ENCODE measurements around the gene TPX2. TPM values are rescaled to one million over a fixed set of nuclear protein-coding genes. Genes with fewer than 3 reads are reported as not detected.
A peak's percentile ranks its signal among the peaks of the same experiment; 100 is the strongest.

Gene TPX2
- total RNA-seq, 1 donor from 2014 or later, result 8.4 TPM

DNA sequence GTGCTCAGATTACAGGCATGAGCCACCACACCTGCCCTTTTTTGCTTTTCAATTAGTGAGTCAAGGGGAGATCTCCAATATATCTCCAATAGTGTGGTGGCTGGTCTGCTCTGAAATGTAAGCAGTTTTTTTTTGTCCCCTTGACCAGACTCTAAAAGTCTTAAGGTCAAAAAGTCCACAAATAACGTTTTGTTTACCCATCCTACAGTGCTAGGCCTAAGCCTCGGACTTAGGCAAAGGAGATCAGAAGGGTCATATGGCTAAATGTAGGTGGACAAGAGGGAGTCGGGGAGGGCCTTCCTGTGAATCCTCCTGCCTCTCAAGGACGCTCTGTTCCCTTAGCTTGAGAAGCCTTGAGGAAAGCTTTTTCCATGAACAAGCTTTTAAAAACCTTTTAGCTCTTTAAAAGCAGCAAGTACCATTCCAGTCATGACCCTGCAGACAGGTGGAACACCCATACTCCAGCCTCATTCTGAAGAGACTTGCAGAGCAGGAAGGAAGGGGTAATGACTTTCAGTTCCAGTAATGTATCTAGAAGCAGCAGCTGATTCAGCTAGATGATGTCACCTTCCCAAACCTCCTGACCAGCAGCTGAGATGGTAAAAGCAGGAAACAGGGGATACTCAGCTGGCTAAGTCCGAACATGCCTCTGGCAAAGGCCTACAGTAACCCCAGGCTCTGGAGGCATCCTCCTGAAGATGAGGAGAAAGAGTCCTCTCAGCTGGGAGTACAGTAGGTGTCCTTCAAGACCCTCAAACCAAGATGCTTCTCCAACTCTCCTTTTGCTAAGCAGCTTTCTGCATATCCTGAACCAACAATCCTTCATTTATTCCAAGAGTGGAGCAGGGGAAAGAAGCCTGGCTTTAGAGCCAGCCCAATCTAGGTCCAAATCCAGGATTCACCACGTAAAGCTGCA is 40.0 kb upstream of the TPX2 start:
- Histone ChIP-seq H3K27me3 (ENCODE audit: control insufficient read depth in 3 of 3, insufficient read depth in 3 of 3, low read length in 3 of 3) (no peaks in the 10 kb centered on the region), H3K9me3 (ENCODE audit: control insufficient read depth in 3 of 3, low read length in 3 of 3) (no peaks in the 10 kb centered on the region), H3K4me1 (ENCODE audit: control insufficient read depth in 3 of 3, insufficient read depth in 3 of 3, low read length in 3 of 3) (peaks cover 44 to 61% (median 57%) of the 10 kb centered on the region in 3 donors), H3K36me3 (ENCODE audit: control insufficient read depth in 3 of 3, insufficient read depth in 3 of 3, low read length in 3 of 3) (no peaks in the 10 kb centered on the region), H3K27ac (ENCODE audit: low read depth, low read length) (peak overlapping the region; percentile 92), H3K4me3 (ENCODE audit: low read length in 3 of 3) (peak overlapping the region in 2 of 3 donors; percentile 29 to 31), H3K9ac (ENCODE audit: low read depth in 1 of 3, low read length in 3 of 3) (peak overlapping the region; percentile 29 to 66 (median 63))

DNA sequence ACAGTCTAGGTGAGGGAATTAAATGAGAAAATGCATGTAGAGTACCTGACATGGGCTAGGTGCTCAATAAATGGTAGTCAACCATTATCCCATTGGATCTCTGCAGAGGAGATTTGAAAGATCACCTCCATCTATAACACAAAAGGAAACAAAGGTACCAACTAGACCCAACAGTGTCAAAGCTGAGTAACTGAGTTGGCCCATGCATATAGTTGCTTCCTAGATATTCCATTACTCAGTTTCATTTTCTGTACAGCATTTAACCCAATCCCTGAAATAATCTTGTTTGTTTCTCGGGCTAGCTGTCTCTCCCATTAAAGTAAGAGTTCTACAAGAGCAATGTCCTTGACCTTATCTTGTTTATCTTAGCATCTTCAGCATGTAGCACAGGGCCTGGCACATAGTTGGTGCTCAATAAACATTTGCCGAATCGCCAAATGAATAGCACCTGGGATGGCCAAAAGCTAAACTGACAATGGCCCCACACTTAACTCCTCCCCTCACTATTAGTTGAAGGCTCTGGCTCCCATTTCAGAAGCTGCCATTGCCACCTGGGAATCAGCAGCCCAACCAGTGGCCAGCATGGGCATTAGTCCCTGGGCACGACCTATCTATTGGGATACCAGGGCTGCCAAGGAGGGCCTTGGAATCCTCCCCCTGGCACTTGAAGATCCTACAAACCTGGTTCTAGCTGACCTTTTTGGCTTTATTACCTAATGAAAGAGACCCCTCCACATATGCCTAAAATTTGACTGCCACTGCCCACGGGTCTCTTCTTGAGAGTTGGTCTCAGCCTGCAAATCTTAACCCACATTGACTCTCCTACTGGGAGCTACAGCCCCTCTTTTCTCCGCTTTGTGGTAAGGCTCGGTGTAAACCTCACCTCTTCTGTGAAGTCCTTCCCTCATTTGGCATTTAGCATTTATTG is 39.0 kb upstream of the TPX2 start:
- Histone ChIP-seq H3K9me3 (ENCODE audit: control insufficient read depth in 3 of 3, low read length in 3 of 3) (no peaks in the 10 kb centered on the region), H3K4me1 (ENCODE audit: control insufficient read depth in 3 of 3, insufficient read depth in 3 of 3, low read length in 3 of 3) (peaks cover 38 to 59% (median 47%) of the 10 kb centered on the region in 3 donors), H3K27ac (ENCODE audit: low read depth, low read length) (peak overlapping the region; percentile 92), H3K9ac (ENCODE audit: low read depth in 1 of 3, low read length in 3 of 3) (peak overlapping the region in 1 of 3 donors; percentile 66), H3K4me3 (ENCODE audit: low read length in 3 of 3) (peak overlapping the region in 1 of 3 donors; percentile 29), H3K36me3 (ENCODE audit: control insufficient read depth in 3 of 3, insufficient read depth in 3 of 3, low read length in 3 of 3) (no peaks in the 10 kb centered on the region), H3K27me3 (ENCODE audit: control insufficient read depth in 3 of 3, insufficient read depth in 3 of 3, low read length in 3 of 3) (no peaks in the 10 kb centered on the region)

DNA sequence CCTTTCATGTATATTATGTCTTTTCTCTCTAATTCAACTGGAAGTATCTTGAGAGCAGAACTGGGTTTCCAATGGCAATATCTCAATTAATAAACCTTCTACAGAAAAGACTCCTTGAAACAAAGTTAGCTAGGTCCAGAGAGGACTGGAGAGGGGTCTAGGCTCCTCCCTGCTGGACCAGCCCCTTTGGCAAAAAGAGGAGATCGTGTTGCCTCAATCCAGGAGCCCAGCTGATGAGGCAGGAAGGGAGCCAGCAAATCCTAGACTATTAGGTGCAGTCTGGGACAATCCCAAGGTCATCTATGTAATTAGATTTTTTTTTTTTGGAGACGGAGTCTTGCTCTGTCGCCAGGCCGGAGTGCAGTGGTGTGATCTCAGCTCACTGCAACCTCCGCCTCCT is 38.3 kb upstream of the TPX2 start:
- Histone ChIP-seq H3K27ac (ENCODE audit: low read depth, low read length) (peak overlapping the region; percentile 92), H3K27me3 (ENCODE audit: control insufficient read depth in 3 of 3, insufficient read depth in 3 of 3, low read length in 3 of 3) (no peaks in the 10 kb centered on the region), H3K9me3 (ENCODE audit: control insufficient read depth in 3 of 3, low read length in 3 of 3) (no peaks in the 10 kb centered on the region), H3K4me1 (ENCODE audit: control insufficient read depth in 3 of 3, insufficient read depth in 3 of 3, low read length in 3 of 3) (peaks cover 38 to 56% (median 46%) of the 10 kb centered on the region in 3 donors), H3K36me3 (ENCODE audit: control insufficient read depth in 3 of 3, insufficient read depth in 3 of 3, low read length in 3 of 3) (peaks cover 0 to 2% (median 2%) of the 10 kb centered on the region in 3 donors), H3K9ac (ENCODE audit: low read depth in 1 of 3, low read length in 3 of 3) (no peak overlapping the region), H3K4me3 (ENCODE audit: low read length in 3 of 3) (no peak overlapping the region)

DNA sequence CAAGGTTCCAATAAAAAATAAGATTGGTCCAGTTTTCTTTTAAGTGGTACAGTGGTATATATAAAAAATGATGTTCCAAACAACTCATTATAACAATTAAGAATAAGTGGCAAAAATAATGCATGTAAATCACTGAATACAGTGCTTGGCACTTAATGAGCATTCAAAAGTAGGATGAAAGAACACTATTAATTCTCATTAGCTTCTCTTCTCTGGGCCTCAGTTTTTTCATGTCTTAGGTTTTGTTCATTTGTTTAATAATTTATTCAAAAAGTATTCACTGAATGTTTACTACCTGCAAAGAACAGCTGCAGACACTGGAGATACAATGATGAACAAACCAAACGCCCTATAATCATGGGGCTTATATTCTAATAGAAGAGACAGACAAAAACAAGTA is 37.5 kb upstream of the TPX2 start:
- Histone ChIP-seq H3K27ac (ENCODE audit: low read depth, low read length) (peak overlapping the region; percentile 92), H3K36me3 (ENCODE audit: control insufficient read depth in 3 of 3, insufficient read depth in 3 of 3, low read length in 3 of 3) (peaks cover 0 to 7% (median 6%) of the 10 kb centered on the region in 3 donors), H3K4me3 (ENCODE audit: low read length in 3 of 3) (no peak overlapping the region), H3K4me1 (ENCODE audit: control insufficient read depth in 3 of 3, insufficient read depth in 3 of 3, low read length in 3 of 3) (peaks cover 41 to 53% (median 48%) of the 10 kb centered on the region in 3 donors), H3K27me3 (ENCODE audit: control insufficient read depth in 3 of 3, insufficient read depth in 3 of 3, low read length in 3 of 3) (no peaks in the 10 kb centered on the region), H3K9ac (ENCODE audit: low read depth in 1 of 3, low read length in 3 of 3) (no peak overlapping the region), H3K9me3 (ENCODE audit: control insufficient read depth in 3 of 3, low read length in 3 of 3) (no peaks in the 10 kb centered on the region)

DNA sequence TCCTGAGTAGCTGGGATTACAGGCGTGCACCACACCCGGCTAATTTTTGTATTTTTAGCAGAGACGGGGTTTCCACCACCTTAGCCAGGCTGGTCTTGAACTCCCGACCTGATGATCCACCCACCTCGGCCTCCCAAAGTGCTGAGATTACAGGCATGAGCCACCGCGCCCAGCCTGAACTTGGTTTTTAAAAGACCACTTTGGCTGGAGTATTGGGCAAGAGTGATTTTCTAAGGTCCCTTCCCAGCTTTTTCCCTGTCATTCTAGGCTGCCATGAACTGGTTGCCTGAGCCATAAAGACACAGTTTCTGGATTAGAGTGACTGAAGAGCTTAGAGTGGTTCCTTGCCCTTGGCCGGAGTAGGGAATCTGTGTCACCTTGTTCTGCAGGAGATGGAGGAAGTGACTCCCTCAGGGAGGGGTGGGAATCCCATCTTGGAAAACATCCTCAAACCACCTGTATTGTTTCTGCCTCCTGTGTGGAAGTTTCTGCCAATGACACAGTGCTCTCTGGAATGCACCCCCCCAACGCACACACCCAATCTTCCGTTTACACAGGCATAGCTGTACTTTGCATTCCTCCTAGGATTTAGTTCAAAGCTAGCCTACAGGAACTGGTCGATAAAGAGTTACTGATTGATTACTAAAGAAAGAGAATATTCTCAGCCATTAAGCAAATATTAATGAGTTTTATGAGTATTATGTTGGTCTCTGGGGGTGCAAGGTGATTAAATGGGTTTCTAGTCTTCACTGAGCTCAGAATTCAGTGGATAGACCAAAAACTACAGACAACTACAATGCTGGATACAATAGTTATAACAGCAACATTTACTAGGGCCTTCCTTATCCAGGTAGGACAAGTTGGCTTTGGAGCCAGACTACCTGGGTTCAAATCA is 34.6 kb upstream of the TPX2 start:
- Histone ChIP-seq H3K36me3 (ENCODE audit: control insufficient read depth in 3 of 3, insufficient read depth in 3 of 3, low read length in 3 of 3) (peaks cover 4 to 13% (median 10%) of the 10 kb centered on the region in 3 donors), H3K9me3 (ENCODE audit: control insufficient read depth in 3 of 3, low read length in 3 of 3) (no peaks in the 10 kb centered on the region), H3K4me3 (ENCODE audit: low read length in 3 of 3) (no peak overlapping the region), H3K4me1 (ENCODE audit: control insufficient read depth in 3 of 3, insufficient read depth in 3 of 3, low read length in 3 of 3) (peaks cover 49 to 58% (median 49%) of the 10 kb centered on the region in 3 donors), H3K9ac (ENCODE audit: low read depth in 1 of 3, low read length in 3 of 3) (no peak overlapping the region), H3K27ac (ENCODE audit: low read depth, low read length) (no peak overlapping the region), H3K27me3 (ENCODE audit: control insufficient read depth in 3 of 3, insufficient read depth in 3 of 3, low read length in 3 of 3) (no peaks in the 10 kb centered on the region)

DNA sequence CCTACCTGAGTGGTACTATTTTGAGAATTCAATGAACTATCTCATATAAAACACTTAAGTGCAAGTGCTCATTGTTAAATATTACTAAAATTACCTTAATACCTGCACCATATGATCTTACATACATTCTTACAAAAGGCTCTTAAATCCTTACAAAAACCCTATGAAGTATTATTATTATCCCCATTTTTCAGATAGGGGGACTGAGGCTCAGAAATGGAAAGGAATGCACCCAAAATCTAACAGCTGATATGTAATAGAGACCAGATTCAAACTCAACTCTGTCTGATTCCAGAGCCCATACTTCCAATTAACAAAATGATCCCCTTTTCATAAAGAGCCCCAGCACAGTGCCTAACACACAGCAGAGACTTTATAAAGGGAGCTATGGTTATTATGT is 33.9 kb upstream of the TPX2 start:
- H3K27me3 ChIP-seq (ENCODE audit: control insufficient read depth in 3 of 3, insufficient read depth in 3 of 3, low read length in 3 of 3), result no peaks in the 10 kb centered on the region
- H3K9ac ChIP-seq (ENCODE audit: low read depth in 1 of 3, low read length in 3 of 3), result no peak overlapping the region
- no peak overlapping the region for H3K4me3 ChIP-seq (ENCODE audit: low read length in 3 of 3)
- H3K9me3 ChIP-seq (ENCODE audit: control insufficient read depth in 3 of 3, low read length in 3 of 3), result no peaks in the 10 kb centered on the region
- H3K4me1 ChIP-seq (ENCODE audit: control insufficient read depth in 3 of 3, insufficient read depth in 3 of 3, low read length in 3 of 3), result peaks cover 46 to 56% (median 46%) of the 10 kb centered on the region in 3 donors
- H3K27ac ChIP-seq (ENCODE audit: low read depth, low read length), result no peak overlapping the region
- peaks cover 4 to 13% (median 10%) of the 10 kb centered on the region in 3 donors for H3K36me3 ChIP-seq (ENCODE audit: control insufficient read depth in 3 of 3, insufficient read depth in 3 of 3, low read length in 3 of 3)

DNA sequence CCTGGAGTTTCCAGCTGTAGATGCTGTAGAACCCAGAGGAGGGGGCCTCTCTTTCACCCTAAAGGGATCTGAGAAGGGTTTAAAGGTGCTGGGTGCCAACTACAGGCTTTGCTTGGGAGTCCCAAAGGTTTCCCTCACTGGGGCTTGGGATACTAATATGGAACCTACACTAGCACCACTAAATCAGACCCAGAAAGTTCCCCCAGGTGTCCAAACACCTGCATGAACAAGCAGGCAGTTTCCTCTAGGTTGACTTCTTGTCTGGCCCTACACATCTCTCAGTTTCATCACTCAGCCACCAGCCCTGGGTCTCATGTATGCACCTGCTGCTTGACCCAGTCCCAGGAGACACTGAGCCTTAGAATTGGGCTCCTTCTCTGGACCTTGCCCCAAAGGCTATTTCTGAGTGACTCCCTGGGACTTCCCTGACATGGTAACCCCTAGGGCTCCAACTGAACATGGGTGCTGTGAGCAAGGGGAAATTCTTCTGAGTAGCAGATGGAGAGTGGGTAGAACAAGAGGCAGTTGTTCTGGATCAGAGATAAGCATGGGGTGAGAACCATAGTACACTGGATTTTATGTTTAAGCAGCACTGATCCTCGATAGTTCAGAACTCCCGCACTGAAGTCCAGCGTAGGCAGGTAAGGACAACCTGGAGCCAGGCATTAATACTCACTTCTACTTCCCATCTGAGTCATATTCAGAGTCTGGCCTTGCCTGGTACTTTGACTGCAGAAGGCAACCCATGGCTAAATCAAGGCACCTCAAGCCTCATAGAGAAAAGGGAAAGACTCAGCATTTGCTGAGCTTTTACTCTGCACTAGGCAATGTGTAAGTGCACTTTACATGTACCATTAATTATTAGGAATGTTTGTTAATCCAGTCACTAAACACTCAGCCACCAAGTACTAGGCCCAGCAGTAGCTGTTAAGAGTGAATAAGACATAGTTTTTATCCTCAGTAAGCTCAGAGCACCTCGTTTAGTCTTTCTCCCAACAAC is 33.2 kb upstream of the TPX2 start:
- Histone ChIP-seq H3K9ac (ENCODE audit: low read depth in 1 of 3, low read length in 3 of 3) (no peak overlapping the region), H3K9me3 (ENCODE audit: control insufficient read depth in 3 of 3, low read length in 3 of 3) (no peaks in the 10 kb centered on the region), H3K4me1 (ENCODE audit: control insufficient read depth in 3 of 3, insufficient read depth in 3 of 3, low read length in 3 of 3) (peaks cover 46 to 56% (median 47%) of the 10 kb centered on the region in 3 donors), H3K4me3 (ENCODE audit: low read length in 3 of 3) (no peak overlapping the region), H3K27ac (ENCODE audit: low read depth, low read length) (peak overlapping the region; percentile 5), H3K27me3 (ENCODE audit: control insufficient read depth in 3 of 3, insufficient read depth in 3 of 3, low read length in 3 of 3) (no peaks in the 10 kb centered on the region), H3K36me3 (ENCODE audit: control insufficient read depth in 3 of 3, insufficient read depth in 3 of 3, low read length in 3 of 3) (peaks cover 4 to 13% (median 10%) of the 10 kb centered on the region in 3 donors)

DNA sequence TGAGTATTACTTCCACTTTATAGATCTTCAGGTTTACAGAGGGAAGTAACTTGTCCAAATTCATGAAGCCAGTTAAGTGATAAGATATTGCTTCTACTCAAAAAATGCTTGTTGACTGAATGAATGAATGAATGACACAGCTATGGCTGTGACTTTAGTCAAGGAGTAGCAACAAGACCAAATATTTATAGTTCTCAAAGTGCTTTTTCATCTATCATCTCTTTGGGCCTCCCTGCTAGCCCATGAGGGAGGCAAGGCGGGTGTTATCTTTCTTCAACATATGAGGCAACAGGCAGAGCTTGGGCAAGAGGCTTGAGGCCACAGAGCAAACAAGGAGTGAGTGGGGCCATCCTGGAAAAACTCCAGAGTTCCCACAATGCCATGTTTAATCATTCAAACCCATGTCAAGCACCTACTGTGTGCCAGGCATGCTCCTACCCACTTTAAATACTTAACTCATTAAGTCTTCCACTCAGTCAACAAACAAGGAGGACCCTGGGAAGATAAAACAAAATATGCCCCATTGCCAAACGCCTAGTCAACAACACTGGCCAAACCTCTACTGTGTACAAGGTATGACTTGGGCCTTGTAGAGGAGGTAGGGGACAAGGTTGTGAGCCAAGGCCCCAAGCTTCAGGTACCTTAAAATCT is 32.4 kb upstream of the TPX2 start:
- Histone ChIP-seq H3K9ac (ENCODE audit: low read depth in 1 of 3, low read length in 3 of 3) (no peak overlapping the region), H3K27me3 (ENCODE audit: control insufficient read depth in 3 of 3, insufficient read depth in 3 of 3, low read length in 3 of 3) (no peaks in the 10 kb centered on the region), H3K4me1 (ENCODE audit: control insufficient read depth in 3 of 3, insufficient read depth in 3 of 3, low read length in 3 of 3) (peaks cover 53 to 63% (median 55%) of the 10 kb centered on the region in 3 donors), H3K9me3 (ENCODE audit: control insufficient read depth in 3 of 3, low read length in 3 of 3) (no peaks in the 10 kb centered on the region), H3K36me3 (ENCODE audit: control insufficient read depth in 3 of 3, insufficient read depth in 3 of 3, low read length in 3 of 3) (peaks cover 4 to 13% (median 10%) of the 10 kb centered on the region in 3 donors), H3K27ac (ENCODE audit: low read depth, low read length) (peak overlapping the region; percentile 12), H3K4me3 (ENCODE audit: low read length in 3 of 3) (no peak overlapping the region)
